Medulla oblongata (tissue), 1 donor: ENCODE results near the gene ZNRD2.
A peak's percentile ranks its signal among the peaks of the same experiment; 100 is the strongest.

Experiments used
- DNase-seq: peaks from one replicate; pipeline ENCODE4 v3.0.0-alpha.2; 2015; ENCODE audit errors: extremely low spot score

ZNRD2 gene

DNA sequence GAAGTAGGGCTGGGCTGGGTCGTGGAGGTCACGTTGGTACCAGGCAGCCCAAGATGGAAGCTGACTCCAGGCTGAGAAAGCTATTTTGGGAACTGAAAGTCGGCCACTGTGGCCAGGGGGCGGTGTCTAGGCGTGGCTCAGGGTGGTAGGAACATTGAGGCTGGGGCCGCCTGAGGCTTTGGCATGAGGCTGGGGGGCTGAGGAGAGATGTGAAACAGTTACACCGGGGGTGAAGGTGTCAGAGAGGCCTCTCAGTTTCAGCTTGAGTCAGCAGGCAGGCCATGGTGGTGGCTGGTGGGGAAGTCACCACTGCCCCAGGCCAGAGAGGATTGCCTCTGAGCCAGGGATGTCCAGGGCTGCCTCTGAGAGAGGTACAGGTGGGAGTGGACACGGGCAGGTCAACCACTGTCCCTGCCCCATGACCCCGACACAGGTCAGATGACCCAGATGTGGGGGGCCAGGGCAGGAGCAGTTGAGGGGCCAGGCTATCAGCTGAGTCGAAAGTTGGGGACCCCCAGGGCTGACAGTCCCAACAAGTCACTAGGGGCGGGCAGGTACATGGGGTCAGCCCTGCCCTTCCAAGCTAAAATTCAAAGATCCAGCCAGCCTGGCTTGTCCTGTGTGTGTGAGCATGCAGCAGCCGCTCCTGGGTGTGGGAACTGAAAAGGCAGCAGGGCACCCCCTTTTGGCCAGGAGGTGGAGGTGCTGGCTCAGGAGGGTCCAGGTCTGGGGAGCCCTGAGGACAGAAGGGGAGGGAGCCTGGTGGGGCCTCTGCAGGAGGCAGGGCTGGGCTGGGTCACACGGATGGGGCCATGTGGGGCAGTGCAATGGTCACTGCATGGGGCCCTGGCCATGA is 18.1 kb downstream of the ZNRD2 start:
- DNase-seq, result peak; percentile 56

DNA sequence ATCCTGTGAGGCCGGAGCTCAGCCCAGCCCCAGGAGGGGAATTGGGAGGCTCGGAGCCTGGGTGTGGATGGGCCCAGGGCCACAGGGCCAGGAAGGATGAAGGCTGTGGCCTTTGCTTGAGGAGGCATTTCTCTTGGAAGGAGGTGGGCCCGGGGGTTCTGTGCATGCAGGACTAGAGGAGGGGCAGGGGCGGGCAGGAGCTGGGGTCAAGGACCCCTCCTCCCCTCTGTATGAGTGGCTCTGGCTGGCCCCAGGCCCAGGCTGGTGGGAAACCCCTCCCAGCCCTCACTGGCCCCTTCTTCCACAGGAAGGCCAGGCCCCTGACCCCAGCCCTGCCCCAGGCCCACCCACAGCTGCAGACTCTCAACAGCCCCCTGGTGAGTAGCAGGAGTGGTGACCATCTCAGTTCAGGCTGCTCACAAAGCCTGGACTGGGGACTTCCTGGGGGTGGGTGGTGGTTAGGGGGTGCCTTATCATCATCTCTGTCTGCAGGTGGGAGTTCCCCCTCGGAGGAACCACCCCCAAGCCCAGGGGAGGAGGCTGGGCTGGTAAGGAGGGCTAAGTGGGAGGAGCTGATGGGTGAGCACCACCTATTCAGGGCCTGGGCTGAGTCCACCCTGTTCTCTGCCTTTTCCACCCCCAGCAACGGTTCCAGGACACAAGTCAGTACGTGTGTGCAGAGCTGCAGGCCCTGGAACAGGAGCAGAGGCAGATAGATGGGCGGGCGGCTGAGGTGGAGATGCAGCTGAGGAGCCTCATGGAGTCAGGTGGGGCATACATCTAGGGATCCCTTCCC is 19.4 kb downstream of the ZNRD2 start:
- no peak for DNase-seq

DNA sequence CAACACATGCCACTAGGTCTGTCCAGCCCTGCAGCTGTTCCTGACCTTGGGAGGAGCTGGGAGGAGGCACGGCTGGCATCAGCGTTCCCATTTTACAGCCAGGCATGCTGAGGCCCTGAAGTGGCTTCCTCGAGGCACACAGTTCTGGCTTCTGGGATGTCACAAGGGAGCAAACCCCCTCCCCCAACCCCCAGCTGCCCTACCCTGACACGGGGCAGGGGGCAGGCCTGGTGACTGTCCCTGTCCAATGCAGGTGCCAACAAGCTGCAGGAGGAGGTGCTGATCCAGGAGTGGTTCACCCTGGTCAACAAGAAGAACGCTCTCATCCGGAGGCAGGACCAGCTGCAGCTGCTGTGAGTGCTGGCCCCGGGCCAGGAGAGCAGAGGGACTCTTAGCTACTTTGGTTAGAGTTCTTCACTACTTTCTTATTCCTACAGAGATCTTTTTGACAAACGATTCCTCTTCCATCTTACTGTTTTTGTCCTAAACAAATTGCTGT is 20.0 kb downstream of the ZNRD2 start:
- no peak for DNase-seq

DNA sequence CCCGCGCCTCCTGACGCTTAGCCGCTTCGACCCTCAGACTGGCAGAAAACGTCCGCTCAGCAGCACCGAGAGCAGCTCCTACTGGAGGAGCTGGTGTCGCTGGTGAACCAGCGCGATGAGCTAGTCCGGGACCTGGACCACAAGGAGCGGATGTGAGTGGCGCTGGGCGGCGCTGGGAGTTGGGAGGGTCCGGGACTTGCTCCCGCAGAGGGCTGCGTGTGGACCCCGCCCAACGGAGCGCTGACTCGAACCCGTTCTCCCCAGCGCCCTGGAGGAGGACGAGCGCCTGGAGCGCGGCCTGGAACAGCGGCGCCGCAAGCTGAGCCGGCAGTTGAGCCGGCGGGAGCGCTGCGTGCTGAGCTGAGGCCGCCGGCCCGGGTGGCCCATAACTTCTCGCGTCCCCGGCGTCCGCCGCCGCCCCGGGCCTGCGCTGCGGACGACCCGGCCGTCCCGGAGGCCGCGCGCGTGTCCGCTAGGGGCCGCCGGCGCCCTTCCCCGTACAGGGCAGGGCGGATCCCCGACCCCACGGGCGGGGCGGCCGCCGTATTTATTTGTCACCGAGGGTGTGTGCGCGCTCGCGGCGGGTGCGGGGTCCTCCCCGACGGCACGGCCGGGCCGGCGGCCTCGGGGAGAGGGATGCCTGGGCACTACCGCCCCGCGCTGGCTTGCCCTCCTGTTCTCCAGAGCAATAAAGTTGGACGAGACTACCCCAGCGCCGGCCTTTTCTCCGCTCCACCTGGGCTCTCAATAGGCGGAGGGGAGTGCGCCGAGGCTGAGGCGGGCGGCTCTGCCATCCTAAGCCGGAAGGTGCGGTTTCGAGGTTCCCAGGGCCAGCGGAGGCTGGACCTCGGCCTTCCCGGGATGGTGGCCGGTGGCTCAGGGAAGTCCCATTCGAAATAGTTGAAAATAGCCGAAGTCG is 21.9 kb downstream of the ZNRD2 start:
- DNase-seq, result no peak

DNA sequence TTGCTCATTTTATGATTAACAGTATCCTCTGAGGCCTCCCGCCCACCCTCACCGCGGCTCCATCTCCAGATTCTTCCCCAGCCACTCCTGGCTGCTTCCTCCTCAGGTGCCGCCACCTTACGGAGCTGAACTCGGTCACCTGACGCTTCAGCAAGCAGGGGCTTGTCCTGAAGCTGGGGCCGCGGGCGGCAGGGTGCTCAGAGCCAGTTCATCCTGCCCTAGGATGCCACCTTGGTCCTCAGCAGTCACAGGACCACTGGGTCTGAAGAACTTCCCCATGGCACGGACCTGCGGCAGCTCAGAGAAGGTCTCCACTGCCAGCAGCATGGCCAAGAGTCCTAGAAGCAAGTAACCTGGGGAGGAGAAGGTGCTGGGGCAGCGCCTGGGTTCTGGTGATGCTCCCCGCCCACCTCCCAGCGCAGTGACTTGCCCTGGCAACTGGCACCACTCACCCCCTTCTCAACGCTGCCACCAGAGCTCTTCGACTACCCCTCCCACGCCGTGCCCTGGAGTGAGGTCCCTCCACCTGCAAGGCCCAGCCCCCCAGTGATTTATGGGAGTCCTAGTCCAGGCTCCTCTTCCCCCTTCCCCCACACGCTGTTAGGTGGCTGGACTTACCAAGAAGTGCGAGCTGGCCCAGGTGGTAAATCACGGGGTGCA is 22.7 kb downstream of the ZNRD2 start:
- DNase-seq, result no peak

DNA sequence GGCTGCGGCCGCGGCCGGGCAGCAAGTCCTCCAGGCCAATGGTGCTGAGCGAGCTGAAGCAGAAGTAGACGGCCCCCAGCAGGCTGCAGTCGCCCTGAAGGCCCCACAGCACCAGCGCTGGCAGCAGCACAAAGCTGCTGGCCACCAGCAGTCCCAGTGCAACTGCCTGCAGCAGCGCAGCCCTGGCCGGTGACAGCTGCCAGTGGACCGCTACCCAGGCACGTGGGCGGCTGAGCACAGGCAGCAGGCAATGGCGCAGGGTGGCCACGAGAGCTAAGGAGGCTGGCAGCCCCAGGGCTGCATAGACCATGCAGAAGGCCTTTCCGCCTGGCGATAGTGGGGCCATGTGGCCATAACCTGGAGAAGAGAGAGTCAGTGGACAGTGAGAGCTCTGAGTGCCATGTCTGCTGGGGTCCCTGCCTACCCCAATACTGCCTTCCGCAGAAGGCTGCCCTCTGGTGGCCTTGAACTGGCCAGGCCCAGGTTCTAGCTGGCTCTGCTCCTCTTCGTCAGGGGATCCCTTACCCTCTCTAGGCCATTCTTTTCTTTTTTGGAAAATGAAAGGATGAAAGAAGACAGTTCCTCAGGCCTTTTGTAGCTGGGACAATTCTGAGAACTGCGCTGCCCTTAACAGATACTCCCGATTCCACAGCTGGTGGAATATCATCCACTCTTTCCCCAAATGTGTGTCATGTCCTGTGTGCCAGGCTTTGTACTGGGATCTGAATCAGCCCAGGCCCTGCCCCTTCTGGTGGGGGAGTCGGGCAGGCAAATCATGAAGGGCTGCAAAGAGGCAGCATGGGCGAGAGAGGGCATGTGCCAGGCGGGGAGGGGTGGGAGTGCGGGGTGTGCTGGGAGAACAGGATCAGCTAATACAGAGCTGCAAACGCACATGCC is 23.5 kb downstream of the ZNRD2 start:
- DNase-seq, result peak; percentile 76

DNA sequence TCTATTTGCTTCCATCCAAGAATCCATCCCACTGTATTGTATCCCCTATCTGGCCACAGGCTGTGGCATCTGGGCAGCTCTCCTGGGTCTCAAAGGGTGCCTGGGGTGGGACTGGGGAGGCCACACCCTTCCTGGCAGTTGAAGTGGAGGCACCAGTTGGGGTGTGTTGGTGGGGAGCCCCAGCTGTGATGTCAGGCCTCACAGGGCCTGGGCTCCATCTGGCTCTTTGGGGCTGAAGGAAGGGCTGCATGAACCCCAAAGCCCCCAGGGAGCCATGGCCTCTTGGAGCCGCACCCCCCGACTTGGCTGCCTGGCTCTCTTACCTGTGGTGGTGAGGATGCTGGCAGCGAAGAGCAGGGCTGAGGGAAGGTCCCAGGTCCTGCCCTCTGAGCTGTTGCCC is 24.9 kb downstream of the ZNRD2 start:
- no peak for DNase-seq

DNA sequence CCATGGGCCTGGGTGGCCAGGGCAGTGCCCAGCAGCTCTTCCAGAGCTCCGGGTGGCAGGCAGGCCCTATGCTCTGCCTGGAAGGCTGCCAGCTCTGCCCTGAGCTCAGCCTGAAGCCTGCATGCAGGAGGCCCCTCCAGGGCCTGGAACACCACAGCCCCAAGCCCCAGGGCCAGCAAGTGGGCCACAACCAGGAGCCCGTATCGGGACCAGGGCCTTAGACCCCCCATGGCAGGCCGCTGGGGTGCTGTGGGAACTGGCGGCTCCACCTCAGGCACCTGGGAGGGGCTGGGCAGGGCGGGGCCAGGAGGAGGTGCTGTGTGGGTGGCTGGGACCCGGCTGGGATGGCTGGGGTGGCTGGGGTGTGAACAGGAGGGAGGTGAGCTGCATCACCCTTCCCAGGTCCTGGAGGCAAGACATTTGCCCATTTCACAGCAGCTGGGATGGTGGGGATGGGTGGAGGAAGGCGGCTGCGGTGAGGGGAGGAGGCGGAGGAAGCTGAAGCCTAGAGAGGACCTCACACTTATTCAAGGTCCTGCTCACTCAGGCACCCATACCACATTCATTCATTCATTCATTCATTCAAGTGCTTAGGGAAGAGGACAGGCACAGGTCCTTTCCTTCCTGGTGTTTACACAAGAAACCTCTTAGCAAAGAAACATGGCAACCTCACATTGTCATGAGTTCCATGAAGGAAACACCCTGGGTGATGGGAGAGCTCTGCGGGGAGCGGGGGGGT is 25.4 kb downstream of the ZNRD2 start, which contains the start of gene KCNK7:
Gene KCNK7, minus strand, starts transcription at position 258 of the 739 bp plus-strand sequence. Its CDS starts 28 bp downstream, at position 230.
- no peak for DNase-seq

DNA sequence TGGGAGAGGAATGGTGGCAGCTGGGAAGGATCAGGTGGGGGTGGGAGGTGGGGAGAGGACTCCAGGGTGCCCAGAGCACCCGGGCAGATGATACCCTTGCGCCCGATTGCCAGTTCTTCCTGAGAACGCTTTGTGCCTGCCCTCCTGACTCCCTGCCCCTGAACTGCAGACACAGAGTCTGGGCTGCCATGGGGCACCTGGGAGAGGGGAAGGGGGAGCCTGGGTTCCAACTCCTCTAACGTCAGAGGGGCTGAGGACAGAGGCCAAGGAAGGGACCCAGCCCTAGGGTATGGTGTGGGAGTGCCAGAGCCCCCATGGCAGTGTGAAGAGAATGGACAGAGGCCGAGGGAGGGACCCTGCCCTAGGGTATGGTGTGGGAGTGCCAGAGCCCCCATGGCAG is 26.2 kb downstream of the ZNRD2 start:
- DNase-seq, result no peak

DNA sequence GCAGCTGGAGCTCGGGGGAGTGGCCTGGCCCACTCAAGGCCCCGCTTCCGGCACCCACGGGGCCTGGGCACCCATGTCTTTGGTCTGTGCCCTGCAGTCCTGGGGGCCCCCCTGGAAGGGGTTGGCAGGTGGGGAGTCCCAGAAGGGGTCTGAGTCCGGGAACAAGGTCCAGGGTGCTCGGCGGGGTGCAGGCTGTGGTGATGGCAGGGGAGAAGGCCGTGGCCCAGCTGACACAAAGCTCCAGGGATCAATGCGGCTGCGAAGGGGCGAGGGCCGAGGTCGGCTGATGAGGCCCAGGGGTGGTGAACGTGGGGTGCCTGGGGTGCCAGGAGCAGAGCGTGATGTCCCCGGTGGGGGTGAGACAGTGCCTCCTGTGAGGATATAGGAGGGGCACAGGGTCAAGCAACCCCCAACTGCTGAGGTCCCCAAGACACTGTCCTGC is 28.0 kb downstream of the ZNRD2 start:
- no peak for DNase-seq

DNA sequence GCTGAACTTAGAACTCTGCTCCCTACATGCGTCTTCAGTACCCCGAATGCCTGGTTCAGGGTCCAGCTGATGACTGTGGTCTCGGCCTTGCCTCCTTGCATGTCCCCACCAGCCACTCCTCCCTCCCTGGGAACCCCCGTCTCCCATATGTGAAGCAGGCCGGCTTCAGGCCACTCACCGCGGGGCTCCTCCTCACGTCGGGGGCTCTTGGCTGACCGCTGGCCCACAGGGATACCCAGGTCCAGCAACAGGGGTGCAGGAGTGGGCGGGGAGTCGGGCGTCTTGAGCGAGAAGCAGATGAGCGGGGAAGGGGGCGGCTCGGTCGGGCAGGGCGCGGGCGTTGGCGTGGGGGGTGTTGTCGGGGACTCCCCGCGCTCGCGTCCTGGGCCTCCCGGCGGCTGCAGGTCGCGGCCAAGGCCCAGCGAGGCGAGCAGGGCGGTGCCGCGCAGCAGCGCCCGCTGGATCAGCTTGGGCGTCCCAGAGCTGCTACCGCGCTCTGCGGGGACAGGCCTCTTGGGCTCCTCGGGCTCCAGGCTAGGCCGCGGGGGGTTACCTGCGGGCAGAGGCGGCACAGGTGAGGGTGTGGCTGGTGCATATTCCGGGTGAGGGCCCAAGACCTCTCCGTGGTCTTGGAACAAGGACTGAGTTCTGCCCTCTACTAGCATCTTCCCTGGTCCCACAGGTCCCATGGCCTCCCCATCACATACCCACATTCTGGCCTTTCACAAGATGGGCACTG is 29.1 kb downstream of the ZNRD2 start:
- DNase-seq, result no peak

DNA sequence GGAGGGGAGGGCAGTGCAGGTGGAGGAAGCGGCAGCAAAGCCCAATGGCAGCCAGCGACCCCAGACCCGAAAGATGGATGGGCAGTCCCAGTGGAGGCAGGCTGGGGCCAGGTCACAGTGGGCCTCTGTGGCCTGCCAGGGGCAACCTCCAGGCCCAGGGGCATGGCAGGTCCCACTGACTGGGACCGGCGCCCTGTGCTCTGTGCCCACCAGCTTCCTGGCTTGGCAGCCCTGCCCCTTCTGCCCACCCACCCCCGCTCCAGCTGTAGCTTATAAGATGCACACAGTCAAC is 29.6 kb downstream of the ZNRD2 start:
- DNase-seq, result no peak

DNA sequence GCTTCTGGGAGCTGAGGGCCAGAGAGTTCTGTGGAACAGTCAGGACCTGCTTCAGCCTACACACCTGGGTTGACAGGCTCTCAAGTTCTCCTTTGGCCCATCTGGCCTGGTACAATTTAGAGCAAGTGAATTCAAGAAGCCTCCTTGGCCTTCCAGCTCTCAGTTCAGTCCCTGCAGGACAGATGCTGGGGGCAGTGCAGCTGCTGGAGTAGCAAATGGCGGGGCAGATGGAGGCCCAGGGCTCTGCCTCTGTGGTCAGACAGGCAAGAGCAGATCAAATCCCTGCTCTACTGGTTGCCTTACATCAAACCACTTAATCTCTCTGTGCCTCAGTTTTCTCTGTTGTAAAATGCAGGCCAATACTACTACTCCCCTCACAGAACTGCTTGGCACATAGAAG is 34.0 kb downstream of the ZNRD2 start:
- DNase-seq, result no peak

DNA sequence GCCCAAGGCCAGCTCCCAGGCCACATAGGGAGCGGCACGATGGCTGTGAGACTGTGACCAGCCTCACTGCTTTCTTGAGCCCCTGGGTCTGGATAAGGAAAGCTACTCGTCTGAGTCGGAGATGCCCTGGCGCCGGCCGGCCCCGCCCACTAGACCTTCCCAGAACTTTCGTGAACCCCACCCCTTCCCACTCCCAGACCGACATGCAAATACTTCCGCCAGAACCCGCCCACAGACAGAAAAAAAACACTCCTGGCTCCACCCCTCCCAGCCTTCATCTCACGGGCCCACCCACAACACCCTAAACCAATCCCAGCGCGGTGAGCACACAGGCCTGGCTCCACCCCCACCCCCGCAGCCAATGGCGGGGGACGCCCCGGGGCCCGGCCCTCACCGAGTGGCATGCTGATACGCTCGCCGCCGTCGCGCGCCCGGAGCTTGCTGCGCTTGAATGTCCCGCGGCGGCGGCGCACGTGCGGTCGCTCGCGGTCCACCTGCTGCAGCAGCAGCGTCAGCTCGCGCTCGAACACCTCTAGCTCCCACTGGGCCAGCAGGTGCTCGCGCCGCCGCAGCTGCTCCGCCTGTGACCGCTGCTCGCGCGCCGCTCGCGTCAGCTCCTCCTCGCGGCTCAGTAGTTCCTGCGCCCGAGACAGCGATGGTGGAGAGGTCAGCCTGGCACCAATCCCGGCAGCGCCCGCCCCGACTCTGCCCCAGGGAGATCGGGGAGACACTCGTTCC is 36.8 kb downstream of the ZNRD2 start:
- peak; percentile 96 for DNase-seq

DNA sequence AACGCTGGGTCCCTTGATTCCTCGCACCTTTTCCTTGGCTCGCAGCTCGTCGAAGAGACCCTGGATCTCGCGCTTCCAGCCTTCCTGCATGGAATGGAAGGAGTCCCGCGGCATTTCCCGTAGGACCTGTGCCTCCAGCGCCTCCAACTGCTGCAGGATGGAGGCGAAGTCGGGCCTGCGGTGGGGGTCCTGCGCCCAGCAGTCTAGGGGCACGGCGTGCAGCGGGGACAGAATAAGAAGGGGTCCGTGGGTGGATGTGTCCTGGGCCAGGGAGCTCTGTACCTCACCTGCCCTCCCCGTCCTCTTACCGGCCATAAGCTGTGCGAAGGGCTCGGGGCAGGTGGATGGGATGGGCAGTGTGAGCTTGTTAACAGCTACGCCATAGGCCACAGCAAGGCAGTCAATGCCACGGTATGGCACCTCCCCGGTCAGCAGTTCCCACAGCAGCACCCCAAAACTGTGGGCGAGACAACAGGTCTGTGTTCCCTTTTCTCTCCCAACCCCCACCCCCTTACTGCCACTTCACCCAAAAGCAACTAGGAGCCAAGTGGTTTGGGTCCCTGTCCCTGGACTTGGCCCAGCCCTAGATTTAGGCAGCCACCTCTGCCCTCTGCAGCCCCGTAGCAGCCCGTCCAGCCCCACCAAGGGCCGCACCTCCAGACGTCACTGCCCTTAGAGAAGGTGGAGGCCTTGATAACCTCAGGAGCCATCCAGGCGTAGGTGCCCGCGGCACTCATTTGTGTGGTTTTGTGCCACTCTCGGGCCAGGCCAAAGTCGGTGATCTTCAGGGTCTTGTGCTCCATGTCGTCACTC is 37.5 kb downstream of the ZNRD2 start:
- no peak for DNase-seq

DNA sequence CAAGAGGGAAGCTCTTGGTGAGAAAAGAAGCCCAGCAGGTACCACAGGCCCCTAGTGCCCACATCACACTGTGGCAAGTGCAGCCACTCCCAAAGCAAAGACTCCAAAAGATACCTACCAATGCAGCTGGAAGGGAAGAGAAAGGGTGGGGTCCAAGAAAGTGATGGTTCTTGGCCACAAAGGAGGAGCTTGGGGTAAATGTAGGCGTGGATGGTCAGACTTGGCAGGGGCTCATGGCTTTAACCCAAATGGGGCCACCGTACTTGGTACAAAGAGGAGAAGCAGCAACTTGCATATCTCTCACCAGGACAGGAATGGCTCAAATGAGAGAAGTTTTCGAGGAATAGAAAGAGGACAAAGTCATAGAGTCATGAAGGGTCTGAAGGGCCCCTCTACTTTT is 39.0 kb downstream of the ZNRD2 start:
- no peak for DNase-seq

DNA sequence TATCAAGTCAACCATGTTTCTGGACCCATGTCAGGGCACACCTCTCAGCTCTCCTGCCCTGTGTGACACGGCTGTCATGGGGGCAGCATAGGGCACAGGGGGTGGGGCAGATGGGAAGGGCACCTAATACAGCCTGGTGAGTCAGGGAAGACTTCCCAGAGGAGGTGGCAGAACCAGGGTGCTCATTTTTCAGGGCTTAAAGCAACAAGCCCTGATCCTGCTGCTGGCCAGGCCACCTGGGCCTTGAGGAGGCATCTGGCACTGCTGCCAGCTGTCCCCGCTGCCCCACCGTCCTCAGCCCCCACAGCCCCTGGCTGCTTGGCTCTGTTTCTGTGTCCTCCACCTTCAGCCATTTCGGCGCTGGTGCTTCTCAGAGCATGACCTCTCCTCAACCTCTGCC is 39.4 kb downstream of the ZNRD2 start:
- DNase-seq, result no peak
